Activated CD4-positive, alpha-beta T cell treated with anti-CD3 and anti-CD28 coated beads, Interleukin-2, amount 50 U/mL, for 16 hours (primary cell): ENCODE measurements around the gene JARID2.
"Not testable (repeated sequence)": the region's sequence is repeated elsewhere in the genome, so short reads cannot be mapped to it uniquely, and the experiment has no call there.

ENCODE experiments used
- DNase-seq: peaks from one replicate; pipeline ENCODE4 v3.0.0-alpha.2; 2020

The JARID2 gene

DNA sequence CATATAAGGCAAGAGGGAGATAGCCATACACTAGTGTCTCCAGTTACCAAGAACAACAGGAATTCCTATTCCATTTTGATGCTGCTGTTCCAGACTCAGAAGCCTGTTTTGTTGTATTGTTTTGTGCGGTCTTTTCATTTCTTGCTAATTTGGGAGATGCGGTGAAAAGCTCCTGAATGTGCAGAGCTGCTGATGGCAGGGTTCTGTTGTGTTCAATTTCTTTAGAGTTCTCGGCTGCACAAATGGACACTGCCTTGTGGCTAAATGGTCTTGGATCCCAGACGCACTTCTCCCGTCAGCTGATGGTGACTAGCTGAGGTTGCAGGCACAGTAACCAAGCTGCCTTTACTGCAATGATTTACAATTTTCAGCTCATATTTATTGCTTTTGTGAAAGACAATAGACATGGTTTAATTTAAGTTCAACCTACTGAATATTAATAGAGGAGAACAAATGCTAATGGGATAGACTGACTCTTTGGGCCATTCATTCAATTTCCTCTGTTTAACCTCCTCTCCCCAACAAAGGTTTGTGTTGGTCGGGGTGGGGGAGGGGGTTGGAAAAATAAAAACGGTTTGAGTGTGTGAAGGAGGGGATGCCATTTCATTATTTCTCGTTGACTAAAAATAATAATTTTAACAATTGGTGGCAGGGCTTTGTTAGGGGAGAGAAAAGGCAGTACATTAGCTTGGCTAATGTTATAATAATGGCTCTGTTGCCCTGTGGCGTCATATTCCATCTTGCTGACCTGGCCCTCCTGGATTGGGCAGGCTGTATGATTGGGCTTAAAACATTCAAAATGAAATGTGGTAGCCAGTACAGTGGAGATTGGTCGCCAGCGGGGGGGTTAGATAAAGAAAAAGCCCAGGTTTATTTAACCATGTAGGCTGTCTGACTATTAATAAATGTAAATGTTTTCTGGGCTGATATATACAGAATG lies 159.5 kb downstream of the JARID2 start:
- DNase-seq: no peak

GRCh38 chr6:15406452-15406851 lies 160.6 kb downstream of the JARID2 start:
- DNase-seq: no peak

GRCh38 chr6:15408008-15408407 lies 162.1 kb downstream of the JARID2 start:
- DNase-seq: no peak

DNA sequence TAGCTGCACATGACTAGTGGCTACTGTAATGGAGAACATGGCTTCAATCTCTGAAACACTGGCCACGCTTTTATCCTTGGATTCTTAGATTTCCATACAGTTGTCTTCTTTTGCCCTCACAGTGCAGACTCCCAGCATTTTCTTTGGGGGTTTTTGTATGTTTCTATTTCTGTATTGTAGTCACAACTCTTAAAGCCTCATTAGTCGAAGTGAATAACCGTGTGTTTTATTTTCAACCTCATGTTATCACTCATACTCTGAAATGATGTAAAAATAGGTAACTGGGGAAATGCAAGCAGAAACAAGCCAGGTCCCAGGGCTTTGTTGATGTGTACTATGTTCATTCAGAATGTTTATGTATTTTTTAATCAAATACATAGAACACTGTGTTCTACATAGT lies 162.9 kb downstream of the JARID2 start:
- no peak for DNase-seq

- DNase-seq: no peak
Observed at GRCh38 chr6:15409301-15410125, 163.6 kb downstream of the JARID2 start.

- DNase-seq: no peak
Observed at GRCh38 chr6:15410126-15410391, 164.2 kb downstream of the JARID2 start.

DNA sequence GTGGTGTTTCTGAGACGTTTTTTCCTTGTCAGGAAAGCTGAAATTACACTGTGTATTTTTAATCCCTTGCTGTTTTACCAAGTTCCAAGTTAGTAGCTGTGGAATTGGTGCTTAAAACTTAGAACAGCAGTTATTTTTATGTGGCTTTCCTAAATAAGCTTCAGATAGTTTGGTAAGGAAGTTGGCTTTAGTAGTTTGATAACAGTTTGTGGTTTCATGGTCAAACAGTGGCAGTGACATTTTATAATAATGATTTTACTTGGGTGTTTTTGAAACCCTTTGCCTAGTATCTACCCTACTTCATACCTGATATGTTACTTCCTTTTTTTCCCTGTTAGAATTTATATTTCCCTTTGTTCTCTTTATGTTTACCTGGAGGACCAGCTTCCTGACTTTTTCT lies 164.9 kb downstream of the JARID2 start:
- no peak for DNase-seq

GRCh38 chr6:15411766-15412165 lies 165.9 kb downstream of the JARID2 start:
- DNase-seq: no peak

- no peak for DNase-seq
Observed at GRCh38 chr6:15412767-15413166, 166.9 kb downstream of the JARID2 start.

- no peak for DNase-seq
Observed at GRCh38 chr6:15413466-15414234, 167.8 kb downstream of the JARID2 start.

GRCh38 chr6:15414235-15414612 lies 168.4 kb downstream of the JARID2 start:
- no peak for DNase-seq

- not testable (repeated sequence) for DNase-seq
Observed at GRCh38 chr6:15415622-15416021, 169.8 kb downstream of the JARID2 start.

DNA sequence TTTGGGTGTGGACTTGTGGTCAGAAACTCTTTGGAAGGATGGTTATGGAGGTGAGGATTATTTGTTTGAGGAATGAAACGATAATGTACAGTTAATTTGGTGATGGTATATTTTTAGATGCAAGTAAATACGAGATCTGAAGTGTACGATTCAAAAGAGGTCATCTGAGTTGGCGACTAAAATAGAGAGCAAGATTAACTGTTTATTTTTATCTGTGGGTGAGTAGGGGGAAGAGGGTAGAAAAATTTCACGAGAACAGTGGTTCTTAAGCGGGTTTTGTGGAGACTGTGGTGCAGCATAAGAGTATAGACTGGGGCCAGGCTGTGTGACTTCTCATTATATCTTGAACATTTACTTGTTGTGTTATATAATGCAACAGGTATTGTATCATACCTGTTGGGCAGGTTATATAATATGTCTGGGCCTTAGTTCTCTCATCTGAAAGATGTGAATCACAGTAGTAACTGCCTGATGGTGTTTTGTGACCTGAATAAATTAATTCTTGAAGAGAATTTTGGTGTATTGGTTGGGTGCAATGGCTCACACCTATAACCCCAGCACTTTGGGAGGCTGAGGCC lies 171.2 kb downstream of the JARID2 start:
- DNase-seq: no peak

DNA sequence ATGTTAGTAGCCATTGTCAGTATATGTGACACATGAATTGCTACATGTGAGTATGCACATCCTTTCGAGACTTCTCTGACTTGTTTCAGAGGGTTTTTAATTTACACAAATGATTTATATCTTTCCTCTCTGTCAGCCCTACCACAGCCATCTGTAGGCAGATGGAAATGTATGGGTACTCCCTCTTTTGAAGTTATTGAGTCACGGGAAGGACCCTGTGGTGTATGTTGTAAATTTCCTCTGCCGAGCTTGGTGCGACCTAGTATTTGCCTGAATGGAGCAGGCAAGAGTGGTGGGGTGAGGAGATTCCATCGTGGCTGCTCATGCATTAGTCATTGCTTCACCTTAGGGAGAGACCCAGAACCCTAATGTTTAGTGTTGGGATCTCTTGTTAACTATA lies 171.9 kb downstream of the JARID2 start:
- peak; percentile 56 for DNase-seq

DNA sequence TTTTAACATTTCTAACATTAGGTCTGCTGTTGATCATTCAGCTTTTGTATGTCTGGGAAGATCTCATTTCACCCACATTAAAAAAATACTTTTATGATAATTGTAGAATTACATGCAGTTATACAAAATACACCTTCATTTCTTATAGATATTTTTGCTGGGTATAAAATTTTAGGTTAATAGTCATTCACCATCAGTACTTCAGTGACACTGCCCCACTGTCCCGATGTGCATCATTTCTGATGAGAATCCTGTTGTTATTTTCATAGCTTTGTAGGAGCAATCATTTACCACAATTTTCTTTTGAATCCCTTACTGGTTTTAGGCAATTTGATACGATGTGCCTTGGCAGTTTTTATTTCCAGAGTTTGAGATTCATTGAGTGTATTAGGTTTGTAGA lies 173.6 kb downstream of the JARID2 start:
- no peak for DNase-seq

DNA sequence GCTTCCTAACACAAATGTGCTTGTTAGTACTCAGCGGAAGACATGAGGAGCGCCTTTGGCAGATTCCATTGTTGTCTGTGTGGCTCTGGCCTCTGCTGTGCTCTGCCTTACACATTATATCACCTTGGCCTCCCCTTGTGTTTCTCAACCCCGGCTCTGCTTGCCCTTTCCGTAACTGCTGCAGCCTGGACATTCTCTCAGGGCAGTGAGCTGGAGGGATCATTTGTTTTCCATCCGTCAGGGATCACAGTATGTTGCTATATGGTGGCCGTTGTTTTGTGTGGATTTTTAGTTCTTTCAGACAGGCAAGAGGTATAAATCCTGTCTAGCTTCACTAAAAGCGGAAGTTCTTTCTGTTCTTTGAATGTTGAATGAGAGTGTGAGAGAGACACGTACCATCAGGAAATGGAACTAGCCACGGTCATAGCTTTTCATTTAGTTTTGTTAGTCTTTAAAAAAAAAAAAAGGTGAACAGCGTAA lies 175.1 kb downstream of the JARID2 start:
- DNase-seq: peak; percentile 41

GRCh38 chr6:15421945-15422733 lies 176.3 kb downstream of the JARID2 start:
- DNase-seq: peak; percentile 61

GRCh38 chr6:15423286-15423993 lies 177.6 kb downstream of the JARID2 start:
- no peak for DNase-seq

GRCh38 chr6:15425947-15426346 lies 180.1 kb downstream of the JARID2 start:
- DNase-seq: no peak

- no peak for DNase-seq
Observed at GRCh38 chr6:15426395-15426794, 180.5 kb downstream of the JARID2 start.

GRCh38 chr6:15426901-15427300 lies 181.0 kb downstream of the JARID2 start:
- DNase-seq: no peak
